ENCODE measurements around the gene ARF3. TPM values are rescaled to one million over a fixed set of nuclear protein-coding genes. Genes with fewer than 3 reads are reported as not detected.
A peak's percentile ranks its signal among the peaks of the same experiment; 100 is the strongest.

The ARF3 gene
- total and polyA plus RNA-seq, 4 donors = 37.9 to 194 (median 111) TPM

DNA sequence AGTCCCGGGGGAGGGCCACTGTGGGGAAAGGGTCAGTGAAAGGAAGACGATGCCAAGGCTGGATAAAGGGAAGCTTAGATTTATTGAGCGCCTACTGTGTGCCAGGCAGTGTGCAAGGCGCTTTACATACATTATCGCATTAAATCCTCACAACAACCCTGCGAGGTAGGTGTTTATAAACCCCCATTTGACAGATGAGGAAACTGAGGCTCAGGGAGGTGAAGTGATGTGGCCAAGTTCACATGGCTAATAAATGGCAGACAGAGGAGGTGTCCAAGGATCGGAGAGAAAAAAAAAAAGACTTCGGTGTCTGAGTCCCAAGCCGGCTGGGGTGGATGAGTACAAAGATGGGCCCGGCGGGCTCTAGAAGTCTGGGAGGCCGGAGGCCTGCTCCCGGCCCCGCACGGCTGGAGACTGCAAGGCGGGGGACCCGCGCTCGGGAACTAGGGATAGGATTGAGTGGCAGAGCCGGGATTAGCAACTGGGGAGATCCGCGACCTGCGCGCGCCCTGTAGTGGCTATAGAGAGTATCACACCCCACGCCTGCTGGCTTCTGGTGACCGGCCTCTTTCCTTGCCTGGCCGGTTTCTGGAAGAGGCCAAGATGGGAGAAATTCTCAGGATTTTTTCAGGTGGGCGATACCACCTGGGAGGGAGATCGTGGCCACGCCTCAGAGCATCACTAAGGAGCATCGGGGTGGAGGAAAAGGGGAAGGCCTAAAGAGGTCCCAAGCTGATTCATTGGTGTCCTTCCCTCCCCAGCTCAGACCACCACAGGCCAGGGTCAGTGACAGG is 38.0 kb upstream of the ARF3 start:
- Histone ChIP-seq H3K9ac (ENCODE audit: insufficient read depth in 1 of 2, low read length in 2 of 2) (no peak overlapping the region), H3K27me3 (ENCODE audit: control insufficient read depth in 3 of 3, insufficient read depth in 3 of 3, low read length in 2 of 3) (peaks cover 0 to 59% (median 54%) of the 10 kb centered on the region in 3 donors), H3K36me3 (ENCODE audit: control insufficient read depth in 4 of 4, insufficient read depth in 4 of 4, low read length in 4 of 4) (no peaks in the 10 kb centered on the region), H3K4me3 (no peak overlapping the region), H3K4me1 (ENCODE audit: control insufficient read depth in 5 of 5, insufficient read depth in 5 of 5, low read length in 5 of 5) (peaks cover 2 to 28% (median 8%) of the 10 kb centered on the region in 5 donors), H3K27ac (ENCODE audit: low read depth in 1 of 2, low read length in 1 of 2) (no peak overlapping the region), H3K9me3 (ENCODE audit: control insufficient read depth in 4 of 4, insufficient read depth in 3 of 4, low read length in 3 of 4) (no peaks in the 10 kb centered on the region)
- 5 to 6% methylated on average over 32 of the region's 32 CpGs for WGBS, 2 donors
- TF ChIP-seq CTCF (IDR thresholded peaks at IDR 0.05; ENCODE audit: control extremely low read depth, extremely low read depth) = peak; percentile 73
- ATAC-seq (ENCODE audit: insufficient read depth, low FRiP score) = peak; percentile 78
- DNase-seq = peak; percentile 85 to 90 (median 86)

- no peak overlapping the region for H3K27ac ChIP-seq (ENCODE audit: low read depth in 1 of 2, low read length in 1 of 2)
- no peak overlapping the region for H3K4me3 ChIP-seq
- whole genome bisulfite sequencing, 2 donors = 27 to 28% methylated on average over 22 to 32 of the region's 32 CpGs
- DNase-seq (no peak), ATAC-seq (ENCODE audit: insufficient read depth, low FRiP score) (no peak)
- TF ChIP-seq CTCF (IDR thresholded peaks at IDR 0.05; ENCODE audit: control extremely low read depth, extremely low read depth) = no peak
- no peaks in the 10 kb centered on the region for H3K9me3 ChIP-seq (ENCODE audit: control insufficient read depth in 4 of 4, insufficient read depth in 3 of 4, low read length in 3 of 4)
- no peak overlapping the region for H3K9ac ChIP-seq (ENCODE audit: insufficient read depth in 1 of 2, low read length in 2 of 2)
- peaks cover 0 to 20% (median 3%) of the 10 kb centered on the region in 5 donors for H3K4me1 ChIP-seq (ENCODE audit: control insufficient read depth in 5 of 5, insufficient read depth in 5 of 5, low read length in 5 of 5)
- peaks cover 0 to 57% (median 52%) of the 10 kb centered on the region in 3 donors for H3K27me3 ChIP-seq (ENCODE audit: control insufficient read depth in 3 of 3, insufficient read depth in 3 of 3, low read length in 2 of 3)
- no peaks in the 10 kb centered on the region for H3K36me3 ChIP-seq (ENCODE audit: control insufficient read depth in 4 of 4, insufficient read depth in 4 of 4, low read length in 4 of 4)
Measured at GRCh38 chr12:48994224-48995085, 37.2 kb upstream of the ARF3 start.

DNA sequence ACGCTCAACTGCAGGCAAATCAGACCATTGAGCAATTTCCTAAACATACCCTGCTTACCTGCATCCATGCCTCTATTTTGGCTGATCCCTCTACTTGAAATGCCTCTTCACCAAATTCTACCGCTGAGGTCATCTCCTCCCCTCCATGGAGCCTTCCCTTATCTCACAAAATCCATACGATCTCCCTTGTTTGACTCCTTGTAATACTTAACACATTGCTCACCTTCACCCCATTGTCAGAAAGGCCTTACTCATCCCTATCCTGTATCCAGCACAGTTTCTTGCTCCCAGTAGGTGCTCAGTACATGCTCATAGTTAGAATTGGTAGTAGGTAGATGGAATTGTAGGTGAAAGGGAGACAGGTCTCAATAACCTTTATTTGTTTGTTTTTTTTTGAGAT is 36.5 kb upstream of the ARF3 start:
- 69 to 71% methylated on average over 3 of the region's 3 CpGs for WGBS, 2 donors
- Histone ChIP-seq H3K9me3 (ENCODE audit: control insufficient read depth in 4 of 4, insufficient read depth in 3 of 4, low read length in 3 of 4) (no peaks in the 10 kb centered on the region), H3K4me3 (no peak overlapping the region), H3K9ac (ENCODE audit: insufficient read depth in 1 of 2, low read length in 2 of 2) (no peak overlapping the region), H3K27ac (ENCODE audit: low read depth in 1 of 2, low read length in 1 of 2) (no peak overlapping the region), H3K27me3 (ENCODE audit: control insufficient read depth in 3 of 3, insufficient read depth in 3 of 3, low read length in 2 of 3) (peaks cover 0 to 58% (median 53%) of the 10 kb centered on the region in 3 donors), H3K4me1 (ENCODE audit: control insufficient read depth in 5 of 5, insufficient read depth in 5 of 5, low read length in 5 of 5) (peaks cover 0 to 15% (median 0%) of the 10 kb centered on the region in 5 donors), H3K36me3 (ENCODE audit: control insufficient read depth in 4 of 4, insufficient read depth in 4 of 4, low read length in 4 of 4) (no peaks in the 10 kb centered on the region)
- DNase-seq (no peak), ATAC-seq (ENCODE audit: insufficient read depth, low FRiP score) (no peak)
- TF ChIP-seq CTCF (IDR thresholded peaks at IDR 0.05; ENCODE audit: control extremely low read depth, extremely low read depth) = no peak
